Heart left ventricle (tissue), 16 donors: ENCODE data around the gene CLMN. TPM values are rescaled to one million over a fixed set of nuclear protein-coding genes. Genes with fewer than 3 reads are reported as not detected.

ENCODE experiments used
- ATAC-seq, 4 donors: fragments of 200-7000 bp; cut with Tn5 transposase; one replicate each; pipeline ENCODE4 v1.9.1; 2020 to 2022; ENCODE audit warnings: moderate library complexity in 4 of 4, mild to moderate bottlenecking in 3 of 4, moderate number of reproducible peaks in 1 of 4
- DNase-seq, 5 donors: peaks; one replicate each; pipeline ENCODE4 v3.0.0-alpha.2; 2020
- H3K27ac ChIP-seq, 12 donors: fragments of 200-600 bp; sonication (generic) in 4 of 12; one replicate each; pipeline versions ENCODE4 v1.5.0 to v1.8.0; 2016 to 2022; ENCODE audit warnings: mild to moderate bottlenecking in 2 of 12
- H3K27me3 ChIP-seq, 9 donors: fragments of 200-600 bp; sonication (generic) in 2 of 9; one replicate each; pipeline versions ENCODE4 v1.5.1 to v1.8.0; 2016 to 2022; ENCODE audit warnings: mild to moderate bottlenecking in 3 of 9
- H3K36me3 ChIP-seq, 9 donors: fragments of 200-600 bp; sonication (generic) in 2 of 9; one replicate each; pipeline versions ENCODE4 v1.5.0 to v1.8.0; 2018 to 2022; ENCODE audit warnings: mild to moderate bottlenecking in 2 of 9
- H3K4me1 ChIP-seq, 12 donors: fragments of 200-600 bp; sonication (generic) in 4 of 12; one replicate each; pipeline versions ENCODE4 v1.5.0 to v1.8.0; 2016 to 2022; ENCODE audit warnings: mild to moderate bottlenecking in 3 of 12
- H3K4me3 ChIP-seq, 12 donors: fragments of 200-600 bp; sonication (generic) in 4 of 12; one replicate each; pipeline versions ENCODE4 v1.5.0 to v1.8.0; 2017 to 2022; ENCODE audit warnings: mild to moderate bottlenecking in 9 of 12, moderate library complexity in 4 of 12
- H3K9me3 ChIP-seq, 12 donors: fragments of 200-600 bp; sonication (generic) in 4 of 12; one replicate each; pipeline versions ENCODE4 v1.5.0 to v1.8.0; 2016 to 2022; ENCODE audit warnings: mild to moderate bottlenecking in 1 of 12
- POLR2A ChIP-seq, 2 donors: fragments of 450-650 bp; IDR thresholded peaks; one replicate each; pipeline ENCODE4 v1.6.1; 2017; ENCODE audit warnings: antibody characterized with exemption in 2 of 2, mild to moderate bottlenecking in 2 of 2, moderate library complexity in 2 of 2
- WGBS, 4 donors: extraction: QIAGEN DNeasy Blood & Tissue Kit in 2 of 4; methylation state at CpG; one replicate each; pipeline versions ENCODE4 v1.1.5 to v1.1.7; 2013 to 2018; 5-methylcytosine and 5-hydroxymethylcytosine counted together
- intact Hi-C, 10 donors: fragments of 100-400 bp; cut with DNase I; formaldehyde crosslinking; loops; one replicate each; pipeline versions ENCODE4 v1.11.1 to v1.14.2; 2022
- polyA plus RNA-seq, 2 donors: library from polyadenylated mRNA; stranded (reverse); fragments of 200-250 nt; gene quantifications; one replicate each; pipeline ENCODE4 v1.2.3, GENCODE V29; 2013
- total RNA-seq, 9 donors: library from RNA; depleted of rRNA in 2 of 9; stranded (reverse); fragments of >200 nt in 2 of 9; fragmentation: NEBNext Ultra II Directional in 3 of 9; extraction: Animal tissue kit (Norgen Biotek cat#: 25700) in 3 of 9; gene quantifications; one replicate each; pipeline versions ENCODE4 v1.1.0 to v1.2.4, GENCODE V29; 2016 to 2023
- TF ChIP-seq, protein P1 (sequence below), 12 donors: fragments of 200-600 bp; sonication (generic) in 4 of 12; IDR thresholded peaks; one replicate each; pipeline versions ENCODE4 v1.5.0 to v1.8.0; 2018 to 2022; ENCODE audit warnings: antibody characterized with exemption in 12 of 12, mild to moderate bottlenecking in 5 of 12
- donor health status: ischemic (EF 13 %, LVEDD 7.1; RV severe dilation, severe dysfunction).
- donor health status: healthy with polysubstance abuse.
- donor health status: DM: no; HTN: yes; CAD: no.
- donor health status: DM: no; HTN: no; CAD: no.
- donor health status: ischemic (EF 25% LVEDD 6.9; RV normal size, moderate dysfunction).
- donor health status: ischemic (EF 25% LVEDD 5.7; RV mildly dilated, moderate dysfunction).
- donor health status: healthy.
- donor health status: DM: yes; HTN: yes; CAD: no.
- donor health status: ischemic (EF 35%, LVEDD 5.7; RV mildly dilated, moderate dysfunction).
- donor health status: nonischemic (EF 11% LVEDD 7.7; RV severe dilation, severe dysfunction).
- donor health status: DM: yes; HTN: yes; CAD: no.
- donor health status: PGD.
- donor health status: ischemic (EF 29% LVEDD 5.4; RV normal size, mild dysfunction).
- donor health status: nonischemic (EF 23%, LVEDD 6.1; RV moderate dilation, normal function).

Gene CLMN
- total and polyA plus RNA-seq, 11 donors = 3.1 to 10.2 (median 6.7) TPM

DNA sequence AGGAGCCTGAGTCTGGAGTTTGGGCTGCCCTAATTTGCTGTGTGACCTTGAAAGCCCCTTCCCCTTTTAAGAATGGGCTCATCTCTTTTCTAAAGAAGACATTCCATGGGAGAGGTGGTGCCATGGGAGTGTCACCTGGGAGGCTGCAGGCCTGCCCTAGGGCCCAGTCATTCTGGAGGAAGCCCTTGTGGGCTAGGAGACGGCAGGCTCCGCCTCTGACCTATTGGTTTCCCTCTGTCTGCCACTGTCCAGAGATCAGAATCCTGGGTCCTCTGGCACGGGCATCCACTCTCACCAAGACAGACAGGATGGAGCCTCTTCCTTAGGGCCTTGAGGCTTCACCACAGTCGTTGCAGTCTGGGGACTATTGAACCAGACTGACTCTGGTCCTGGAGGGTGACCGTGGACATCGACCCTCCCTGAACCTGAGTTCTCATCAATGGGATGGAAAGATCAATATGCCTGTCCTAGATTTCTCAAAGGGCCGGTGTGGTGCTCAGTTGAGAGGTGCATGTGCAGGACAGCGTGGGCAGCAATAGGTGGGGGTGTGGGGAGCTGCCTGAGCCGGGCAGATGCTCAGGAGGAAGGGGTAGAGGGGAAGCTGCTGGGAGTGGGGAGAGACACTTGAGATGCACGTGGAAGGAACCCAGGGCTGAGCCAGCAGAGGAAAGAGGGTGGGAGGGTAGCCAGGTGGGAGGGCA, 12.2 kb upstream of the CLMN start:
- no peak overlapping the region for H3K27ac ChIP-seq
- no peak overlapping the region for H3K4me3 ChIP-seq
- no peaks in the 10 kb centered on the region for H3K36me3 ChIP-seq
- TF ChIP-seq, protein P1, sequence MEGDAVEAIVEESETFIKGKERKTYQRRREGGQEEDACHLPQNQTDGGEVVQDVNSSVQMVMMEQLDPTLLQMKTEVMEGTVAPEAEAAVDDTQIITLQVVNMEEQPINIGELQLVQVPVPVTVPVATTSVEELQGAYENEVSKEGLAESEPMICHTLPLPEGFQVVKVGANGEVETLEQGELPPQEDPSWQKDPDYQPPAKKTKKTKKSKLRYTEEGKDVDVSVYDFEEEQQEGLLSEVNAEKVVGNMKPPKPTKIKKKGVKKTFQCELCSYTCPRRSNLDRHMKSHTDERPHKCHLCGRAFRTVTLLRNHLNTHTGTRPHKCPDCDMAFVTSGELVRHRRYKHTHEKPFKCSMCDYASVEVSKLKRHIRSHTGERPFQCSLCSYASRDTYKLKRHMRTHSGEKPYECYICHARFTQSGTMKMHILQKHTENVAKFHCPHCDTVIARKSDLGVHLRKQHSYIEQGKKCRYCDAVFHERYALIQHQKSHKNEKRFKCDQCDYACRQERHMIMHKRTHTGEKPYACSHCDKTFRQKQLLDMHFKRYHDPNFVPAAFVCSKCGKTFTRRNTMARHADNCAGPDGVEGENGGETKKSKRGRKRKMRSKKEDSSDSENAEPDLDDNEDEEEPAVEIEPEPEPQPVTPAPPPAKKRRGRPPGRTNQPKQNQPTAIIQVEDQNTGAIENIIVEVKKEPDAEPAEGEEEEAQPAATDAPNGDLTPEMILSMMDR (IDR thresholded peaks at IDR 0.05) = no peak
- TF ChIP-seq POLR2A (IDR thresholded peaks at IDR 0.05) = no peak
- no peak for ATAC-seq
- peaks cover 0 to 9% (median 0%) of the 10 kb centered on the region in 9 donors for H3K27me3 ChIP-seq
- DNase-seq = no peak
- intact Hi-C loops = no loop called here
- no peaks in the 10 kb centered on the region for H3K4me1 ChIP-seq
- H3K9me3 ChIP-seq = no peaks in the 10 kb centered on the region
- WGBS, 4 donors = 77 to 88% (median 83%) methylated on average over 5 to 10 of the region's 10 CpGs

DNA sequence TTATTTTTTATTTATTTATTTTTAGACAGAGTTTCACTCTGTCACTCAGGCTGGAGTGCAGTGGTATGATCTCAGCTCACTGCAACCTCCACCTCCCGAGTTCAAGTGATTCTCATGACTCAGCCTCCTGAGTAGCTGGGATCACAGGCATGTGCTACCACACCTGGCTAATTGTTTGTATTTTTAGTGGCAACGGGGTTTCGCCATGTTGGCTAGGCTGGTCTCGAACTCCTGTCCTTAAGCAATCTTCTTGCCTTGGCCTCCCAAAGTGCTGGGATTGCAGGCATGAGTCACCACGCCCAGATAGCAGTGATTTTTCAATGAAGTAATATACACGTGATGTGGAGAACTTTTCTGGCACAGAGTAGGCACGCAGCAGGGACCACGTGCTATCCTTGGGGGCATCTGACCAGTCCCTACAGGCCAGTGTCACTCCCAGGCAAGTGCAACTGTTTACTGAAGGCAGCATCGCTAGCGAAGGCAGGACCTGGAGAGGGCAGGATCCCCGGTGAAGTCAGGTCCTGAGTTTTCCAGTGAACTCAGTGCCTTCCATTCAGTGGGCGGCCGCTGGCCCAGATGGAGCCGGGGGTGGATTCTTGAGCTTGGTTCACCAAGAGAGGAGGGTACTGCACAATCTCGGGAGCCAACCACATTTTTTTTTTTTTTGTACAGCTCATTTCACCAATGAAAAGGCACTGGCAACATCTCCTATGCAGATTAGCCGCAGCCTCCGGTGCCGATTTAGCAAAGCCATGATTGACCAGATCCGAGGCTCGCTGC, 11.1 kb upstream of the CLMN start:
- no peak overlapping the region for H3K27ac ChIP-seq
- TF ChIP-seq, protein P1 (IDR thresholded peaks at IDR 0.05) = no peak
- no peak for TF ChIP-seq POLR2A (IDR thresholded peaks at IDR 0.05)
- 85 to 92% (median 89%) methylated on average over 20 of the region's 20 CpGs for WGBS, 4 donors

DNA sequence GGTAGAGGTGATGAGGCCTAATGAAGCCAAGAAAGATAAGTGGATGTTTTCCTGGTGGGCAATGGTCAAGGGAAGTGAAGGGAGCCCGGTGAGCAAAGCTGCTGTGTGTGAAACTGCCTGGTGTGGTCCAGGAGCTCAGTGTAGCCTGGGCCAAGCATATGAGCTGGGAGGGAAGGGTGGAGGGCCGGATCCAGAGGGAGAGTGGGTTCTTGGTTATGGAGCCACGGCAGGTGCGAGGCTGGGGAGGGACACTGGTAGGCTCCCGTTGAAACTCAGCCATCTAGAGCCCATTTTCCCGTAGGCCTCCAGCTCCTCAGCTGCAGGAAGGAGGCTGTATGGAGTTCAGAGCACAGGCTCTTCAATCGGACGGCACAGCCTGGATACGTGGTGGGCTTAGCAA, 10.2 kb upstream of the CLMN start:
- no peaks in the 10 kb centered on the region for H3K36me3 ChIP-seq
- WGBS, 4 donors = 81 to 89% (median 89%) methylated on average over 9 of the region's 9 CpGs
- H3K4me3 ChIP-seq = no peak overlapping the region
- TF ChIP-seq, protein P1 (IDR thresholded peaks at IDR 0.05) = no peak
- no peak for TF ChIP-seq POLR2A (IDR thresholded peaks at IDR 0.05)
- DNase-seq (no peak), ATAC-seq (no peak)
- H3K9me3 ChIP-seq = no peaks in the 10 kb centered on the region
- H3K27me3 ChIP-seq = peaks cover 0 to 3% (median 0%) of the 10 kb centered on the region in 9 donors
- no peaks in the 10 kb centered on the region for H3K4me1 ChIP-seq
- intact Hi-C loops = no loop called here
- H3K27ac ChIP-seq = no peak overlapping the region

More for the DNA sequence above, 11.1 kb upstream of the CLMN start:
- DNase-seq (no peak), ATAC-seq (no peak)
- Histone ChIP-seq H3K4me1 (no peaks in the 10 kb centered on the region), H3K4me3 (no peak overlapping the region), H3K27me3 (peaks cover 0 to 4% (median 0%) of the 10 kb centered on the region in 9 donors), H3K9me3 (no peaks in the 10 kb centered on the region), H3K36me3 (no peaks in the 10 kb centered on the region)
- intact Hi-C loops = no loop called here

DNA sequence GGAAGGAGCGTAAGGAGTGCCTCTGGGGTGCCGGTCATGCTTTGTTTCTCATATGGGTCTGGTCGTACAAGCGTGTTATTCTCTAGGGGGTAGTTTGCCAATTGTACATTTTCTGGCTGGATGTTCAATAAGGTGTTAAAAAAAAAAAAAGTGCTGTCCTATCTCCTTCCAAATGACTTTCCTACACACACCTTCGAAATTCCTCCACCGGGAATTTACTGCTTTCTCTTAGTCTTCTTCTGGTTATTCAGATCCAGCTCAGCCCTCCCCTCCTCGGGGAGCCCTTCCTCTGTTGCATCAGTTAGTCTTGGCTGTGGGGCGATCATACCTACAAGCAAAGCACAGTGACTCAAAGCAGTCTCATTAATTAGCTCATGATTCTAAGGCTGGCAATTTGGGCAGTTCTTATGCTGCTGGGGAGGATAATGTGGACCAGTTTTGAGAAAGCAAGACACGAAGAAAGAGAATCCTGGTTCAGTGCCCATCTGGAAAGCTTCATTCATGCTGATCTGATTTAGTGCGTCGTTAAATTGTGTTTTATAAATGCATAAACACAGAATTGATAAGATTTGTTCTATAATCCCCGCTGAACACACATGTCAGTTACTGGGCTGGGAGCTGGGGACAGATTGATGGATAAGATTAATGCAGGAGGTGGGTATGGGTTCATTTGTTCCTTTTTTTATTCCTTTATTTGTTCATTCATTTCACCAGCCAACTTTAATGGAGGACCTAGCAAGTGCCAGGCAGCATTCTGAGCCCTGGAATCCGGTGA, 9.2 kb upstream of the CLMN start:
- TF ChIP-seq POLR2A (IDR thresholded peaks at IDR 0.05) = no peak
- TF ChIP-seq, protein P1 (IDR thresholded peaks at IDR 0.05) = no peak
- Histone ChIP-seq H3K36me3 (no peaks in the 10 kb centered on the region), H3K9me3 (no peaks in the 10 kb centered on the region), H3K4me3 (no peak overlapping the region), H3K27ac (no peak overlapping the region), H3K4me1 (no peaks in the 10 kb centered on the region), H3K27me3 (peaks cover 0 to 3% (median 0%) of the 10 kb centered on the region in 9 donors)
- DNase-seq (no peak), ATAC-seq (no peak)
- 79 to 83% (median 79%) methylated on average over 13 of the region's 13 CpGs for WGBS, 4 donors
- intact Hi-C loops = no loop called here
